Measurements from ENCODE around the gene SLC12A2.

GRCh38 chr5:128156521-128156920, 73.0 kb downstream of the SLC12A2 start:
- TF ChIP-seq CTCF (IDR thresholded peaks at IDR 0.05) = no peak
- TF ChIP-seq POLR2A (IDR thresholded peaks at IDR 0.05) = no peak
